PC-3 (cell line): ENCODE results near the gene TBC1D2B. TPM values are rescaled to one million over a fixed set of nuclear protein-coding genes. Genes with fewer than 3 reads are reported as not detected.

Source experiments
- ATAC-seq: fragments of 200-7000 bp; cut with Tn5 transposase; 2 replicates; pipeline ENCODE4 v1.9.1; 2020; ENCODE audit warnings: mild to moderate bottlenecking, moderate library complexity
- BruUV-seq: library from RNA; stranded (reverse); fragments of 400-500 nt; replicated peaks from 2 replicates; lab custom pipeline; 2021; lab: Mats Ljungman, UMichigan
- CTCF ChIA-PET: fragments of 300-600 bp; sonication (Branson Sonifier 250); formaldehyde crosslinking; loops from one replicate; lab custom pipeline; 2022; ENCODE audit warnings: antibody characterized with exemption; lab: Charles Lee
- POLR2A ChIA-PET: fragments of 300-600 bp; sonication (Branson Sonifier 250); formaldehyde crosslinking; loops from one replicate; lab custom pipeline; 2022; ENCODE audit warnings: antibody characterized with exemption; ENCODE audit not compliant: unreplicated experiment; lab: Charles Lee
- DNase-seq: peaks from one replicate; pipeline ENCODE4 v3.0.0-alpha.2; 2015
- H2AFZ ChIP-seq: fragments of 300-600 bp; sonication (generic); 2 replicates; pipeline ENCODE4 v1.6.0; 2016; ENCODE audit warnings: antibody characterized with exemption, low read length
- H3F3A ChIP-seq: fragments of 300-600 bp; sonication (generic); one replicate; pipeline ENCODE4 v1.6.0; 2017; ENCODE audit warnings: antibody characterized with exemption, low read length, control low read depth, mild to moderate bottlenecking; ENCODE audit not compliant: unreplicated experiment
- H3K27ac ChIP-seq: fragments of 300-600 bp; sonication (generic); 2 replicates; pipeline ENCODE4 v1.5.1; 2016; ENCODE audit warnings: mild to moderate bottlenecking, low read length
- H3K27me3 ChIP-seq: fragments of 300-600 bp; sonication (generic); 2 replicates; pipeline ENCODE4 v1.6.1; 2016; ENCODE audit warnings: low read length, mixed read lengths
- H3K36me3 ChIP-seq: fragments of 300-600 bp; sonication (generic); 2 replicates; pipeline ENCODE4 v1.6.1; 2016; ENCODE audit warnings: low read depth, mixed run types, low read length, mixed read lengths
- H3K4me1 ChIP-seq: fragments of 300-600 bp; sonication (generic); 2 replicates; pipeline ENCODE4 v1.5.1; 2016; ENCODE audit warnings: low read length; ENCODE audit not compliant: insufficient read depth
- H3K4me2 ChIP-seq: fragments of 300-600 bp; sonication (generic); 2 replicates; pipeline ENCODE4 v1.6.0; 2016; ENCODE audit warnings: low read length
- H3K4me3 ChIP-seq: fragments of 300-600 bp; sonication (generic); 2 replicates; pipeline ENCODE4 v1.5.1; 2016; ENCODE audit warnings: mild to moderate bottlenecking, low read length, mixed read lengths
- H3K79me2 ChIP-seq: fragments of 300-600 bp; sonication (generic); 2 replicates; pipeline ENCODE4 v1.6.1; 2017; ENCODE audit warnings: low read length, mixed read lengths
- H3K9ac ChIP-seq: fragments of 300-600 bp; sonication (generic); 2 replicates; pipeline ENCODE4 v1.6.0; 2016; ENCODE audit warnings: mild to moderate bottlenecking, low read length
- H3K9me2 ChIP-seq: fragments of 300-600 bp; sonication (generic); replicated peaks from 2 replicates; pipeline ENCODE4 v1.6.1; 2016; ENCODE audit warnings: mixed run types, low read length, mixed read lengths
- H3K9me3 ChIP-seq: fragments of 300-600 bp; sonication (generic); 2 replicates; pipeline ENCODE4 v1.6.1; 2016; ENCODE audit warnings: low read length, mixed read lengths
- H4K20me1 ChIP-seq: fragments of 300-600 bp; sonication (generic); 2 replicates; pipeline ENCODE4 v1.6.1; 2016; ENCODE audit warnings: low read length, mixed read lengths
- EZH2 ChIP-seq: fragments of 300-600 bp; sonication (generic); IDR thresholded peaks from one replicate; pipeline ENCODE4 v1.6.1; 2017; ENCODE audit warnings: antibody characterized with exemption, mild to moderate bottlenecking, low read length; ENCODE audit not compliant: unreplicated experiment
- EZH2phosphoT487 ChIP-seq: fragments of 300-600 bp; sonication (generic); IDR thresholded peaks from 2 replicates; pipeline ENCODE4 v1.6.1; 2018; ENCODE audit warnings: mild to moderate bottlenecking, antibody characterized with exemption, low read length, borderline replicate concordance
- intact Hi-C: fragments of 100-400 bp; cut with micrococcal nuclease; formaldehyde crosslinking; loops from 2 replicates; pipeline ENCODE4 v1.9.0; 2023
- total RNA-seq: library from RNA; depleted of rRNA; stranded (reverse); fragments of >200 nt; gene quantifications from 2 replicates; pipeline ENCODE4 v1.2.3, GENCODE V29; 2014
- TF ChIP-seq, protein P1 (sequence below): fragments of 300-600 bp; sonication (generic); conservative IDR thresholded peaks from 2 replicates; pipeline ENCODE4 v1.5.1; 2017; ENCODE audit warnings: antibody characterized with exemption, low read depth, mild to moderate bottlenecking, low read length

The TBC1D2B gene
- total RNA-seq, 1 experiment from 2014 or later, result 19.0 TPM

DNA sequence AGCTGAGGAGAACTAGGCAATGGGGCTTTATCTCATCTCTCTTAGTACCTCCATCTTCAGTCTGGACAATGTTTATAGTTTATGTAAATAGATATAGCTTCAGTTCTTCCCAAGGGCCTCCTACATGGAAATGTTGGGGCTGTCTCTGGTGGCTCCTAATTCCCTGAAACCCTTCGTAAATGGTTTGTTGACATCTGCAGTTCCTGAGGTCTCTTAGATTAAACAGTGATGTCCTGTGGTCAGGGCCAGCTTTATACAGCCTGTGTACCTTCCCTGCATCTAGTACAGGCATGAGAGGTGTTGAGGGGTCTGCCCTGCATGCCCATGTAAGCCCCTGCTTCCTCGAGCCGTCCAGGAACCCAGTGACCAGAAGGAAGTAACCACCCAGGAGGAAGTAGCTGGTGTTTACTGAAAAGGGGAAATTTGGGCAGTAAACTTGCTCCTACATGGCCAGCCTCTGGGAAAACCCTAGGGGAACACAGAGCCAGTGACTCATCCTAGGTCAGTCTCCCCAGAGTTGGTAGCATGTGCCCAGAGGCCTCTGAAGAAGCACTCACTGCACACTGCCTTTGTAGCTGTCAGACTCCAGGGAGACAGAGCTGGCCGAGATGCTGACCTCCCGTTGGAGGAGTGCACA lies 4.7 kb upstream of the TBC1D2B start:
- Histone ChIP-seq H3K9me2 (no peaks in the 10 kb centered on the region), H3K4me1 (no peaks in the 10 kb centered on the region), H2AFZ (no peak overlapping the region), H3K9me3 (no peaks in the 10 kb centered on the region), H3K79me2 (no peaks in the 10 kb centered on the region; the same call in 1 of the 2 replicates), H3F3A (no peaks in the 10 kb centered on the region), H4K20me1 (no peaks in the 10 kb centered on the region), H3K4me2 (no peak overlapping the region), H3K9ac (no peak overlapping the region), H3K27ac (no peak overlapping the region), H3K36me3 (no peaks in the 10 kb centered on the region), H3K27me3 (no peaks in the 10 kb centered on the region), H3K4me3 (no peak overlapping the region)
- CTCF ChIA-PET, result no interaction called here
- no peak for TF ChIP-seq EZH2
- TF ChIP-seq EZH2phosphoT487, result no peak
- TF ChIP-seq, protein P1, sequence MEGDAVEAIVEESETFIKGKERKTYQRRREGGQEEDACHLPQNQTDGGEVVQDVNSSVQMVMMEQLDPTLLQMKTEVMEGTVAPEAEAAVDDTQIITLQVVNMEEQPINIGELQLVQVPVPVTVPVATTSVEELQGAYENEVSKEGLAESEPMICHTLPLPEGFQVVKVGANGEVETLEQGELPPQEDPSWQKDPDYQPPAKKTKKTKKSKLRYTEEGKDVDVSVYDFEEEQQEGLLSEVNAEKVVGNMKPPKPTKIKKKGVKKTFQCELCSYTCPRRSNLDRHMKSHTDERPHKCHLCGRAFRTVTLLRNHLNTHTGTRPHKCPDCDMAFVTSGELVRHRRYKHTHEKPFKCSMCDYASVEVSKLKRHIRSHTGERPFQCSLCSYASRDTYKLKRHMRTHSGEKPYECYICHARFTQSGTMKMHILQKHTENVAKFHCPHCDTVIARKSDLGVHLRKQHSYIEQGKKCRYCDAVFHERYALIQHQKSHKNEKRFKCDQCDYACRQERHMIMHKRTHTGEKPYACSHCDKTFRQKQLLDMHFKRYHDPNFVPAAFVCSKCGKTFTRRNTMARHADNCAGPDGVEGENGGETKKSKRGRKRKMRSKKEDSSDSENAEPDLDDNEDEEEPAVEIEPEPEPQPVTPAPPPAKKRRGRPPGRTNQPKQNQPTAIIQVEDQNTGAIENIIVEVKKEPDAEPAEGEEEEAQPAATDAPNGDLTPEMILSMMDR, result no peak
- ATAC-seq, result no peak
- BruUV-seq, result no TSS peak
- DNase-seq, result no peak
- intact Hi-C loops, result no loop called here
- POLR2A ChIA-PET, result no interaction called here

DNA sequence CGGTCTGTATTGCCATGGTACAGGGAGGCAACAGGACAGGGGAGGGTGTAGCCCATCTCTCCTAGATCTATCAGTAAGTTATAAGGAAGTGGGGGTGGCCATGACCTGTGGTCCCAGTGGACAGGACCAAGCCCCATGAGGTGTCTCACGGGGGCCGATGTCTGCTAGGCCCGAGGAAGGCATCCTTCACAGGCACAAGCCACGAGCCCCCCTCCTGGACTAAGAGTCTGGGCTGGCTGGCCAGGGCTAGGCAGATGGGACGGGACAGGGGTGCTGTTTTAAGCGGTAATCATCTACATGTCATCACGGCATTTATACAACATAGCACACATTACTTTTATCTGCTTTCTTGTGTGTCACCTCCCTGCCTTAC lies 2.6 kb upstream of the TBC1D2B start:
- TF ChIP-seq EZH2, result no peak
- TF ChIP-seq EZH2phosphoT487, result no peak
- TF ChIP-seq, protein P1, result no peak
- ATAC-seq (no peak), DNase-seq (no peak)
- no peak overlapping the region for H2AFZ ChIP-seq
- no peak overlapping the region for H3K27ac ChIP-seq
- no peaks in the 10 kb centered on the region for H3K9me3 ChIP-seq
- H4K20me1 ChIP-seq, result no peaks in the 10 kb centered on the region
- H3K4me2 ChIP-seq, result no peak overlapping the region
- H3K4me1 ChIP-seq, result peaks cover 15% of the 10 kb centered on the region
- peaks cover 20% of the 10 kb centered on the region for H3K79me2 ChIP-seq
- H3K36me3 ChIP-seq, result no peaks in the 10 kb centered on the region
- intact Hi-C loops, result no loop called here
- H3K27me3 ChIP-seq, result no peaks in the 10 kb centered on the region
- H3K9ac ChIP-seq, result no peak overlapping the region
- POLR2A ChIA-PET, result no interaction called here
- BruUV-seq, result no TSS peak
- no peaks in the 10 kb centered on the region for H3K9me2 ChIP-seq
- CTCF ChIA-PET, result no interaction called here
- no peak overlapping the region for H3K4me3 ChIP-seq
- no peaks in the 10 kb centered on the region for H3F3A ChIP-seq

DNA sequence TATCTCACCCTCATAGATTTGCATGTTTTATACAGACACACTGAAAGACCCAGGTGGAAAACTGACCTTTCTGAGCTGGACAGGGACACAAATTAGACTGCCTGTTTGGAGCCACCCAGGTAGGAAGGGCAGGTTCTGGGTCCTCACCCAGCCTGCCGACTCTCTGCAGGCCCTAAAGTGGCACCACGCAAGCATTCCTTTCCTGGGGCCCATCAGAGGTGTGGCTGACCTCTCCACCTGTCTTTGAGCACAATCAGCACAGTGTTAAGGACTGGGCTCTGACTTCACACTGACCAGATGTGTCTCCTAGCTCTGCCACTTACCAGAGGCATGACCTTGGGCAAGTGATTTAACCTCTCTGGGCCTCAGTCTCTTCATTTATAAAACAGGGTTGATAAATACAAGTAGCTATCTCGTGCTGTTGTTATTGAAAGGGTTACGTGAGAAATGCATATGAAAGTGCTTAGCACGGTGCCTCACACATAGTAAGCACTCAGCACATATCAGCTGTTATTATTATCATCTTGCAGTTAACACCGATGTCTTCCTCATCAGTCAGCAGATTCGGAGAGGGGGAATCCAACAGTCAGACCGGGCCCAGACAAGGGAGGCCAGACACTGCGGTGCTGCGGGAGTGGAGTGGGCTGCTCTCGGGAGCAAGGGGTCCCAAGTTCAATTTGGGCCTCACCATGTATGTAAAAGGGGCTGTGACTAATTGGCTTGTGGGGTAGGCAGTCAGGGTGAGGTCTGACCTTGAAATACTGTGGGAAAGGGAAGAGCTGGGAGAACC lies 2.0 kb upstream of the TBC1D2B start:
- Histone ChIP-seq H4K20me1 (no peaks in the 10 kb centered on the region), H3K27me3 (no peaks in the 10 kb centered on the region), H3K4me2 (no peak overlapping the region), H3K9me2 (no peaks in the 10 kb centered on the region), H2AFZ (no peak overlapping the region), H3K36me3 (no peaks in the 10 kb centered on the region), H3K9ac (no peak overlapping the region), H3K27ac (no peak overlapping the region), H3K4me3 (no peak overlapping the region), H3K9me3 (no peaks in the 10 kb centered on the region), H3F3A (no peaks in the 10 kb centered on the region), H3K4me1 (peaks cover 15% of the 10 kb centered on the region), H3K79me2 (peaks cover 26% of the 10 kb centered on the region)
- BruUV-seq, result no TSS peak
- ATAC-seq, result no peak
- CTCF ChIA-PET, result no interaction called here
- DNase-seq, result no peak
- TF ChIP-seq EZH2phosphoT487, result no peak
- TF ChIP-seq, protein P1, result no peak
- no peak for TF ChIP-seq EZH2
- POLR2A ChIA-PET, result no interaction called here
- intact Hi-C loops, result loop anchor here (10.0 kb wide), 1 partner anchor 75 kb away; no protein-coding TSS in a partner anchor
